HEK293T (cell line): Measurements from ENCODE around the gene CCDC57.
A peak's percentile ranks its signal among the peaks of the same experiment; 100 is the strongest.

Source experiments
- CTCF ChIA-PET: fragments of 350-600 bp; formaldehyde crosslinking; extraction: SDS; loops from one replicate; lab custom pipeline; 2021; ENCODE audit warnings: antibody characterized with exemption, inconsistent platforms; lab: Yijun Ruan, JAX
- POLR2A ChIA-PET: fragments of 350-600 bp; formaldehyde crosslinking; extraction: SDS; loops from one replicate; lab custom pipeline; 2020; ENCODE audit warnings: antibody characterized with exemption, inconsistent platforms; lab: Yijun Ruan, JAX
- DNase-seq: peaks from one replicate; pipeline ENCODE4 v3.0.0; 2012; ENCODE audit warnings: mixed read lengths; ENCODE audit errors: extremely low spot score
- ARNT ChIP-seq: fragments of 450-650 bp; IDR thresholded peaks from 2 replicates; pipeline ENCODE4 v1.6.1; 2017; ENCODE audit warnings: mild to moderate bottlenecking
- BHLHE40 ChIP-seq: fragments of 450-650 bp; IDR thresholded peaks from 2 replicates; pipeline ENCODE4 v1.6.1; 2016; ENCODE audit warnings: mild to moderate bottlenecking, moderate library complexity, borderline replicate concordance
- CTBP1 ChIP-seq: fragments of 450-650 bp; IDR thresholded peaks from 2 replicates; pipeline ENCODE4 v1.6.1; 2016; ENCODE audit warnings: borderline replicate concordance
- ELF4 ChIP-seq: fragments of 450-650 bp; IDR thresholded peaks from 2 replicates; pipeline ENCODE4 v1.6.1; 2017; ENCODE audit warnings: antibody characterized with exemption
- FOXA1 ChIP-seq: fragments of 450-650 bp; IDR thresholded peaks from 2 replicates; pipeline ENCODE4 v1.6.1; 2016; ENCODE audit warnings: mild to moderate bottlenecking
- FOXK2 ChIP-seq: fragments of 450-650 bp; IDR thresholded peaks from 2 replicates; pipeline ENCODE4 v1.6.1; 2016; ENCODE audit warnings: mild to moderate bottlenecking
- FOXM1 ChIP-seq: fragments of 450-650 bp; IDR thresholded peaks from 2 replicates; pipeline ENCODE4 v1.6.1; 2017; ENCODE audit warnings: mild to moderate bottlenecking, borderline replicate concordance
- HDGF ChIP-seq: fragments of 450-650 bp; IDR thresholded peaks from 2 replicates; pipeline ENCODE4 v1.6.1; 2017; ENCODE audit warnings: antibody characterized with exemption, borderline replicate concordance
- L3MBTL2 ChIP-seq: fragments of 450-650 bp; conservative IDR thresholded peaks from 2 replicates; pipeline ENCODE4 v1.6.1; 2016; ENCODE audit warnings: mild to moderate bottlenecking
- LEF1 ChIP-seq: fragments of 450-650 bp; IDR thresholded peaks from 2 replicates; pipeline ENCODE4 v1.6.1; 2017; ENCODE audit warnings: mild to moderate bottlenecking, borderline replicate concordance
- NFRKB ChIP-seq: fragments of 450-650 bp; IDR thresholded peaks from 2 replicates; pipeline ENCODE4 v1.6.1; 2016; ENCODE audit warnings: mild to moderate bottlenecking, moderate library complexity
- SP1 ChIP-seq: fragments of 450-650 bp; IDR thresholded peaks from 2 replicates; pipeline ENCODE4 v1.6.1; 2017
- SUZ12 ChIP-seq: fragments of 450-650 bp; IDR thresholded peaks from 2 replicates; pipeline ENCODE4 v1.6.1; 2016; ENCODE audit warnings: mild to moderate bottlenecking
- TARDBP ChIP-seq: fragments of 450-650 bp; IDR thresholded peaks from 2 replicates; pipeline ENCODE4 v1.6.1; 2016
- ZNF384 ChIP-seq: fragments of 450-650 bp; IDR thresholded peaks from 2 replicates; pipeline ENCODE4 v1.6.1; 2016
- TF ChIP-seq, protein P1 (sequence below): fragments of 450-650 bp; IDR thresholded peaks from 2 replicates; pipeline ENCODE4 v1.6.1; 2016

The CCDC57 gene

DNA sequence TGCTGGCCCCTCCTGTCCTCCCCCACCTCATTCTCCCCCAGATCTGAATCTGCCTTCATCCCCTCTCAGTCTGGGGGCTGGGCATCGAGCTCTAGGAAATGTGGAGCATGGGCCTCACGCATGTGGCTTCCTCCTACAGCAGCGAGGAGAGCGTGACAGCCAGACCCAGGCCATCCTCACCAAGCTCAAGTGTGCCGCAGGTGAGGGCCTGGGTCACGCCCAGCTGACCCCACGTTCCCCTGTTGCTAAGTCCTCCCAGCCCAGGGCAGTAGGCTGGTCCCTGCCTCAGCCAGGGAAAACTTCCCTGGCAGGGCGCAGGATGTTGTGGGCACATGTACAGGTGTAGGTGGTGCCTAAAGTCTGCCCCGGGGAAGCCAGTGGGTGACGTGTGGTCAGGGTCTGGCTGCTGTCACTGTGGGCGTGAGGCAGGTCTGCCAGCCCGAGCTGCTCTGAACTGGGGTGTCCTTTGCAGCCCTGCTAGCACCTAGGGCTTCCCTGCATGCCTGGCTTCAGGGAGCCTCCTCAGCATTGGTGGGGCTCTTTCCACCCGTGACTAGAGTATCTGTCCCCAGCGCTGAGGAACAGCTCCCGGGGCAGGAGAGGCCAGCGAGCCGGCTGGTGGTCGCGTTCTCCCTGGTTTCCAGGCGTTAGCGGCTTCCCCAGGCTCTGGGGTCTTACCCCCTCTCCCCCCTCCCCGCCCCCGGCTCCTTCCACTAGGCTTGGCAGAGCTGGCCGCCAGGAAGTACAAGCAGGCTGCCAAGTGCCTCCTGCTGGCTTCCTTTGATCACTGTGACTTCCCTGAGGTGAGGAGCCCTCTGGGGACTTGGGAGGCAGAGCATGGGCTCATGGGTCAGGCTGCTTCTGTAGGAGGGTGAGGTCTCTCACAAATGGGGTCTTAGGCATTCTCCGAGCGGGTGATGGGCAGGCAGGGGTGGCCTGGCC is 157.3 kb downstream of the CCDC57 start:
- no peak for DNase-seq
- ChIA-PET CTCF (no interaction called here), POLR2A (interaction anchor here (1.2 to 6.3 kb wide), 3 partner anchors 8 to 24 kb away, joined by 3 to 46 read pairs (median 4); partner anchors contain the start of genes DCXR, DUS1L and RAC3)
- TF ChIP-seq TARDBP: no peak
- no peak for TF ChIP-seq CTBP1
- no peak for TF ChIP-seq BHLHE40
- no peak for TF ChIP-seq FOXM1
- TF ChIP-seq FOXA1: no peak
- no peak for TF ChIP-seq LEF1
- no peak for TF ChIP-seq L3MBTL2
- no peak for TF ChIP-seq ZNF384
- TF ChIP-seq NFRKB: no peak
- TF ChIP-seq SUZ12: no peak
- TF ChIP-seq ELF4: no peak
- no peak for TF ChIP-seq FOXK2
- TF ChIP-seq ARNT: no peak
- TF ChIP-seq, protein P1, sequence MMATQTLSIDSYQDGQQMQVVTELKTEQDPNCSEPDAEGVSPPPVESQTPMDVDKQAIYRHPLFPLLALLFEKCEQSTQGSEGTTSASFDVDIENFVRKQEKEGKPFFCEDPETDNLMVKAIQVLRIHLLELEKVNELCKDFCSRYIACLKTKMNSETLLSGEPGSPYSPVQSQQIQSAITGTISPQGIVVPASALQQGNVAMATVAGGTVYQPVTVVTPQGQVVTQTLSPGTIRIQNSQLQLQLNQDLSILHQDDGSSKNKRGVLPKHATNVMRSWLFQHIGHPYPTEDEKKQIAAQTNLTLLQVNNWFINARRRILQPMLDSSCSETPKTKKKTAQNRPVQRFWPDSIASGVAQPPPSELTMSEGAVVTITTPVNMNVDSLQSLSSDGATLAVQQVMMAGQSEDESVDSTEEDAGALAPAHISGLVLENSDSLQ: no peak
- TF ChIP-seq HDGF: no peak
- TF ChIP-seq SP1: no peak

GRCh38 chr17:82054351-82055022 is 158.2 kb downstream of the CCDC57 start:
- DNase-seq: no peak
- ChIA-PET CTCF (no interaction called here), POLR2A (interaction anchor here (0.6 to 6.3 kb wide), 3 partner anchors 9 to 19 kb away, joined by 3 to 46 read pairs (median 4); partner anchors contain the start of genes DCXR and DUS1L)
- TF ChIP-seq BHLHE40: no peak
- TF ChIP-seq SUZ12: no peak
- TF ChIP-seq LEF1: no peak
- TF ChIP-seq ARNT: no peak
- no peak for TF ChIP-seq ELF4
- TF ChIP-seq FOXA1: no peak
- no peak for TF ChIP-seq ZNF384
- TF ChIP-seq L3MBTL2: no peak
- TF ChIP-seq TARDBP: no peak
- TF ChIP-seq, protein P1: no peak

GRCh38 chr17:82053556-82054263 is 158.9 kb downstream of the CCDC57 start:
- no peak for TF ChIP-seq L3MBTL2
- no peak for TF ChIP-seq FOXA1
- TF ChIP-seq ARNT: no peak
- no peak for TF ChIP-seq SP1
- no peak for DNase-seq
- ChIA-PET POLR2A (interaction anchor here (0.6 to 6.3 kb wide), 4 partner anchors 10 to 30 kb away, joined by 3 to 46 read pairs (median 8); partner anchors contain the start of genes CENPX, DCXR, DUS1L and LRRC45), CTCF (no interaction called here)

DNA sequence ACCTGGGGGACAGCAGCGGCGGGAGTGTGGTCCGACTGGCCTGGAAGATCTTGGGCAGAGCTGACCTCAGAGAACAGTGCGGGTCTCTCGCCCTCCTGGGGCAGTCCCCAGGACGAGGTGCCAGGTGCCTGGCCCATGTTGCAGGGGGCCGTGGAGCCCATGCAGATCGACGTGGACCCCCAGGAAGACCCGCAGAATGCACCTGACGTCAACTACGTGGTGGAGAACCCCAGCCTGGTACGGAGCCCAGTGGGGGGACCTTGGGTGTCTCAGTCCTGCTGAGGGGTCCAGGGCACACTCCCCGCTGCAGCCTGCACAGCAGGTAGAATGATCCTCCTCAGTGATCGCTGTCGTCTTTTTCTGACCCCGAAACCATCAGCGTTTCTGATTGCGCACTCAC is 159.5 kb downstream of the CCDC57 start:
- TF ChIP-seq ZNF384 (no peak), ARNT (no peak), FOXM1 (no peak), ELF4 (no peak), NFRKB (no peak), BHLHE40 (no peak), SUZ12 (no peak)
- DNase-seq: no peak
- ChIA-PET POLR2A (interaction anchor here (1.1 to 6.3 kb wide), 4 partner anchors 11 to 45 kb away, joined by 5 to 46 read pairs (median 8); partner anchors contain the start of genes CENPX, DCXR, DUS1L and FASN), CTCF (no interaction called here)

DNA sequence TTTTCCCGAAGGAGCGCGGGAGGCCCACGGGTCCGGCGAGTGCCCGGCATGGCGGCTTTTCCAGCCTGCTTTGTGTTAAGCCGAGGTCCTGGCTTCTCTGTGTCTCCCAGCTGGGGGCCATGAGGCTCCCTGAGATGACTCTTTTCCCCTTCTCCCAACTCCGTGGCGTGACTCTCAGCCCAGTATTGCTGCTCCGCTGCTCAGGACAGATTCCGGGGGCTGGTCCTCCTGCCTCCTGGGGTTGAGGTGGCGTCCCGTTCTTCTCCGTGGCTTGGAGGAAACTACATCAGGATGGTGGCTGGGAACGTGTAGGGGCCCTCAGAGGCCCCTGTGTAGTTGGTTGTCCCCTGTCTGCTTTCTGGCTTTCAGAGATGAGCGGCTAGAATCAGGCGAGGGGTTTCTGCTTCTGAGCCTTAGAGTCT is 160.0 kb downstream of the CCDC57 start:
- DNase-seq: no peak
- POLR2A ChIA-PET: interaction anchor here (0.9 to 6.3 kb wide), 5 partner anchors 11 to 46 kb away, joined by 3 to 46 read pairs (median 6); partner anchors contain the start of genes CENPX, DCXR, DUS1L and FASN
- CTCF ChIA-PET: no interaction called here
- TF ChIP-seq L3MBTL2: no peak

DNA sequence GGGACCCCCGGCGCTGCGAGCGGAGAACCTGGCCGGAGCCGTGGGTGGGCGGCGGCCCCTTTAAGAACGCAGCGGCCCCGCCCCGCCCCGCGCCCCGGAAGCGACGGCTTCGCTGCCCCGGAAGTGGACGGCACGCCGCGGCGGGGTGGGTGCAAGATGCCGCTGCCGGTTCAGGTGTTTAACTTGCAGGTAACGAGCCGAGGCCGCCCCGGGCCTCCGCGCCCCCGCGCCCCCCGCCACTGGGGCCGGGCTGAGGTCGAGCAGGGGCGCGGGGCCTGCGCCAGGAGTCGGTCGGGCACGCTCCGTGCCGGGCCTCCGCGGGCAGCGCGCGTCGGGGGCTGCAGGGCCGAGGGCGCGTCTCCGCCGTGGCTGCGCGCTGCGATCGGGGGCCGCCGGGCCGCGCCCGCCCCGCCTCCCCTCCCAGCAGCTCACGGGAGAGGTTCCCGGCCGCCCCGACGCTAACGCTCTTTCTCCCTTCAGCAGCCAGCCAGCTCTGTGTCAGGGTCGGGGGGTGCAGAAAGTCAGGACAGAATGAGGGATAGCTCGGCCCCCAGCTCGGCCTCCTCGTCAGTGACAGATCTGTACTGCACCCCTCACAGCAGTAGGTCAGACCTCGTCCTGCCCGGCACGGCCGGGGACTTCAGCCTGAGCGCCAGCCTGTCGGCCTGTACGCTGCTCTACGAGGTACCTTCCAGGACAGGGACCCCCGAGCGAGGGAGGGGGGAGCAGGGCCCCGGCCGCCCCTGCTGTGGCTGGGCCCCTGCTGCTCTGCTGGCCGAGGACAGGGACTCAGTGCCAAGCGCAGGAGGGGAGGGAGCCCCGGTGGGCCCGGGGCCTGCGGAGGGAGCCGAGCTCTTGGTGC is 160.6 kb downstream of the CCDC57 start, which contains the start of the genes GPS1 and RFNG:
TSS of gene GPS1 (plus strand) at position 123 of the 862 bp plus-strand sequence. CDS start at position 157, 34 bp downstream.
TSS of gene RFNG (minus strand) at position 36 of the 862 bp plus-strand sequence. CDS start 45 bp downstream, outside the sequence.
- POLR2A ChIA-PET: interaction anchor here (0.9 to 6.3 kb wide), 5 partner anchors 12 to 46 kb away, joined by 3 to 46 read pairs (median 6); partner anchors contain the start of genes CENPX, DCXR, DUS1L and FASN

More for the DNA sequence above, 160.6 kb downstream of the CCDC57 start, which contains the start of the genes GPS1 and RFNG:
- DNase-seq: peak; percentile 85
- TF ChIP-seq CTBP1 (no peak), L3MBTL2 (no peak), FOXM1 (no peak), ZNF384 (no peak), ELF4 (no peak), ARNT (no peak)
- CTCF ChIA-PET: no interaction called here
